NCI-H82 (cell line): ENCODE measurements around the gene KRT2.

ENCODE experiments used
- DNase-seq: peaks from one replicate; lab custom pipeline; 2025; lab: John Stamatoyannopoulos, UW

KRT2 gene

DNA sequence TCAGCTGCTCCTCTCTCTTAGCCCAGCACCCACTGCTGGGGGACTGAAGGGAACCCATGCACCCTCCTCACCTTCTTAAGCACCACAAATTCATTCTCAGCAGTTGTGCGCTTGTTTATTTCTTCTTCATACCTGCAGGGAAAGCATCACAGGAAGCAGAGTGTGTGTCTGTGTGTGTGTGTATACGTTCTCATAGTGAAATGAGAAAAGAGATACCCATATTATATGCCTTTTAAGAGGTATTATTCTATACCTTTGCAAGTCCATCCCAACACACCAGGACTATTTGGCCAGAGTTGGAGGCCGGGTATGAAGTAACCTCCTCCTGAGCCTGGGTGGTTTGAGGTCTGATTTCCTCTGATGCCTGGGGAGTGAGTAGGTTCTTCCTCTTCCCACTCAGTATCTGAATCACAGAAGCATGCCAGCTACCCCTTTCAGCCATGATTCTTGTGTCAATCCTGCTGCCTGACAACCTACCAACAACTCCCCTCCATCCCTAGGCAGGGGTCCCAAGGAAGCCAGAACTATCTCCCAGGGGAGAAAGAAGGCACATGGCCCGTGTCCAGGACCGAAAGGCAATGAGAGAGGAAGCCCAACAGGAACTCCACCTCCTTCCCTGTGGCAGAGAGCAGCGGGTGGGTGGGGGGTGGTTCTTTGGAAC lies 36.7 kb downstream of the KRT2 start:
- DNase-seq = no peak

GRCh38 chr12:52614381-52615207 lies 37.4 kb downstream of the KRT2 start:
- DNase-seq = no peak

DNA sequence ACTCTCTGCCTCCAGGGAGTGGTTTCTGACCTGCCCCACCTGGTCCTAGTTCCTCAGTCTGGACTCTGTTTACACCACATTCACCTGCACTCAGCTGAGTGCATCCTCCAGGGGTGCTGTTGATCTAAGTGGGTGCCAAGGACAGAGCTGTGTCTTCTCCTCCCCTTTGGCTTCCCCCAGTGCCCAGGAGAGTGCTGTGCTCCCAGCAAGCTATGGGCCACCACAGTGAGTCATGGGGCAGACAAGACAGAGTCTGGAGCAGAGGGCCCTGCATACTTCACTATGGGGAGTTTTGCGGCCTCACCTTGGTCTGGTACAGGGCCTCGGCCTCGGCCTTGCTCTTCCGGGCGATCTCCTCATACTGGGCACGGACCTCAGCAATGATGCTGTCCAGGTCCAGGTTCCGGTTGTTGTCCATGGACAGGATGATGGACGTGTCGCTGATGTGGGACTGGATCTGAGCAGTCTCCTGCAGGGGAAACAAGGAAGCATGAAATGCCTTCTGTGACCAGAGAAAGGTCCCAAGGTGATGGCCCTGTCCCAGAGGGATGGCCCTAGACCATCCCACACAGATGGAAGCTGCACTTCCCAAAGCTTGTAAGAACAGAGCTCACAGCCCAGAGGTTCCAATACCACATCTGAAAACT lies 38.5 kb downstream of the KRT2 start:
- no peak for DNase-seq

- DNase-seq = no peak
These were observed 39.3 kb downstream of the KRT2 start for GRCh38 chr12:52612431-52613383.

GRCh38 chr12:52611080-52611468 lies 40.9 kb downstream of the KRT2 start:
- no peak for DNase-seq

- DNase-seq = no peak
These were observed 43.0 kb downstream of the KRT2 start for GRCh38 chr12:52608826-52609630.

GRCh38 chr12:52608161-52608560 lies 43.9 kb downstream of the KRT2 start:
- no peak for DNase-seq

- no peak for DNase-seq
These were observed 44.7 kb downstream of the KRT2 start for GRCh38 chr12:52607314-52607713.

GRCh38 chr12:52606581-52607218 lies 45.3 kb downstream of the KRT2 start:
- no peak for DNase-seq

- DNase-seq = no peak
These were observed 45.9 kb downstream of the KRT2 start for GRCh38 chr12:52606096-52606495.

- DNase-seq = no peak
These were observed 46.5 kb downstream of the KRT2 start for GRCh38 chr12:52605542-52605941.

GRCh38 chr12:52604859-52605258 lies 47.2 kb downstream of the KRT2 start:
- DNase-seq = no peak

GRCh38 chr12:52603314-52603713 lies 48.7 kb downstream of the KRT2 start:
- no peak for DNase-seq

DNA sequence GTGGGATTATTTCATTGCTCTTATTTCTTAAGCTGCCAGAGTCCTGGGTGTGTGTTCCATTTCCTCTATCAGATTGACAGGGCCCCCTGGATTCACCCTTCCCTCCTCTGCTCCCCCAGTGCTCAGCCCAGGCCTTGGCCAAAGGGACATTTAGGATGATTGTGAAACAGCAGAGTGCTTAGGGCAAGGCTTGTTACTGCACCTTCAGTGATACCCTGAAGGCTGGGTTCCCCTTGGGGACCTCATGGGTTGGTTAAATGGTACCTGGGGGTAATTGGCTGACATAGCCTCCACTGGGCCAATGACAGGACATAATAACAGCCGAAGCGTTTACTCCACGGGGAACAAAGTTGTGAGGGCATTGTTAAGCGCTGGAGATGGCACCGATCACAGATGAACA lies 49.5 kb downstream of the KRT2 start:
- DNase-seq = no peak

GRCh38 chr12:52601671-52602070 lies 50.3 kb downstream of the KRT2 start:
- DNase-seq = no peak

- no peak for DNase-seq
These were observed 51.0 kb downstream of the KRT2 start, which contains the start of gene KRT72 for GRCh38 chr12:52600941-52601481. KRT72 (minus strand) TSS chr12:52601463; CDS start chr12:52601452, 11 bp downstream.

DNA sequence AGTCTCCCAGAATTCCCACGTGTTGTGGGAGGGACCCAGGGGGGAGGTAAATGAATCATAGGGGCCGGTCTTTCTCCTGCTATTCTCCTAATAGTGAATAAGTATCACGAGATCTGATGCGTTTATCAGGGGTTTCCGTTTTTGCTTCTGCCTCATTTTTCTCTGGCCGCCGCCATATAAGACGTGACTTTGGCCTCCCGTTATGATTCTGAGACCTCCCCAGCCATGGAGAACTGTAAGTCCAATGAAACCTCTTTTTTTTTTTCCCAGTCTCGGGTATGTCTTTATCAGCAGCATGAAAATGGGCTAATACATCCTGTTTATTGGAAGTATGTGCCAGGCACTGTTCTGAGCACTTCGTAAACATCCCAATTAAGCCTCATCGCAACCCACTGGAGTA lies 51.5 kb downstream of the KRT2 start:
- no peak for DNase-seq

GRCh38 chr12:52600071-52600470 lies 51.9 kb downstream of the KRT2 start:
- DNase-seq = no peak

DNA sequence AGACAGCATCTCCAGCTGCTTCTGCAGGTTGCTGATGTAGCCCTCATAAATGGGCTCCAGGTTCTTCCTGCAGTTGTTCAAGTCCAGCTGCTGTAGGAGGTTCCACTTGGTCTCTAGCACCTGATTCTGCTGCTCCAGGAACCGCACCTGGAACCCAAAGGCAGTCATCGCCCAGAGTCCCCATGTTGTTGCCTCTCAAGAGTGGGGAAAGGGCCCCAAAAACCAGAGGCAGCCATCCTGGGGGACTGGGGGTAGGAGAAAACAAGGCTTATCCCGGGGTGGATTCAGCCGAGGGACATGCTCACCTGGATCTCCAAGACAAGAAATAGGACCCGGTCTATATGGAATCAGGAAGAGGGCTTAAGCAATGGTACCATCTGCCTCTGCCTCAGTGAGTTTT lies 53.0 kb downstream of the KRT2 start:
- no peak for DNase-seq
